ENCODE measurements around the gene C2orf72. TPM values are rescaled to one million over a fixed set of nuclear protein-coding genes. Genes with fewer than 3 reads are reported as not detected.

The C2orf72 gene
- total and polyA plus RNA-seq, 10 of the 15 experiments (the other 5 are each of a cell fraction or from before 2014, with no cell fraction given) = under 0.01 to 0.29 (median 0.10) TPM; not detected in 6

GRCh38 chr2:231036578-231037106 lies 681 bp upstream of the C2orf72 start:
- Histone ChIP-seq H3K9ac (ENCODE audit: control insufficient read depth, insufficient read depth, low read length) (no peak overlapping the region), H2AFZ (ENCODE audit: control insufficient read depth, low read depth, low read length) (no peak overlapping the region), H3K4me1 (ENCODE audit: control insufficient read depth, insufficient read depth, low read length) (peaks cover 3% of the 10 kb centered on the region; the same call in 1 of the 2 replicates), H3K4me2 (ENCODE audit: control insufficient read depth, insufficient read depth) (no peak overlapping the region), H4K20me1 (ENCODE audit: control insufficient read depth, insufficient read depth) (no peaks in the 10 kb centered on the region), H3K9me3 (replicated peaks; ENCODE audit: control insufficient read depth, insufficient read depth, low read length) (no peaks in the 10 kb centered on the region), H3K4me3 (no peak overlapping the region), H3K27ac (ENCODE audit: control insufficient read depth, insufficient read depth) (no peak overlapping the region), H3K36me3 (ENCODE audit: control insufficient read depth in 2 of 2, insufficient read depth in 2 of 2, low read length in 1 of 2) (no peaks in the 10 kb centered on the region), H3K79me2 (ENCODE audit: control insufficient read depth, insufficient read depth, low read length) (no peaks in the 10 kb centered on the region), H3K27me3 (replicated peaks in 1 of 2; ENCODE audit: control insufficient read depth in 2 of 2, insufficient read depth in 2 of 2, low read length in 1 of 2) (peaks cover 12 to 14% of the 10 kb centered on the region in 2 experiments)
- DNase-seq (ENCODE audit: low read depth, low spot score) (no peak), ATAC-seq (no peak), FAIRE-seq (no peak)
- RAD21 ChIA-PET (ENCODE audit: unreplicated experiment) = no interaction called here
- TF ChIP-seq KAT2A (conservative IDR thresholded peaks at IDR 0.05; ENCODE audit: control insufficient read depth, low read depth, low read length) (no peak), POLR2A (IDR thresholded peaks at IDR 0.05; ENCODE audit: low read depth, low read length) (no peak), CEBPB (IDR thresholded peaks at IDR 0.05; ENCODE audit: borderline replicate concordance in 1 of 2, low read depth in 2 of 2, low read length in 2 of 2) (no peak), ZNF274 (IDR thresholded peaks at IDR 0.05; ENCODE audit: insufficient read depth, insufficient read length) (no peak), CREM (IDR thresholded peaks at IDR 0.05; ENCODE audit: low read depth) (no peak), POLR2AphosphoS5 (IDR thresholded peaks at IDR 0.05; ENCODE audit: low read length) (no peak), MYC (IDR thresholded peaks at IDR 0.05; ENCODE audit: insufficient read depth, insufficient read length, insufficient replicate concordance, low read length, severe bottlenecking) (no peak), TCF3 (IDR thresholded peaks at IDR 0.05; ENCODE audit: borderline replicate concordance, insufficient read depth, low read depth, low read length) (no peak), MXI1 (IDR thresholded peaks at IDR 0.05; ENCODE audit: low read depth, low read length) (no peak), CBFB (IDR thresholded peaks at IDR 0.05; ENCODE audit: low read depth) (no peak), BCL11A (IDR thresholded peaks at IDR 0.05; ENCODE audit: low read depth, low read length) (no peak), NFYB (IDR thresholded peaks at IDR 0.05; ENCODE audit: insufficient read depth, low read depth, low read length) (no peak), MAX (IDR thresholded peaks at IDR 0.05; ENCODE audit: low read depth, low read length) (no peak), NRF1 (conservative IDR thresholded peaks at IDR 0.05; ENCODE audit: low read depth, low read length) (no peak), STAT1 (conservative IDR thresholded peaks at IDR 0.05) (no peak), KLF5 (IDR thresholded peaks at IDR 0.05; ENCODE audit: partially characterized antibody) (no peak)
- TF ChIP-seq, protein P1, sequence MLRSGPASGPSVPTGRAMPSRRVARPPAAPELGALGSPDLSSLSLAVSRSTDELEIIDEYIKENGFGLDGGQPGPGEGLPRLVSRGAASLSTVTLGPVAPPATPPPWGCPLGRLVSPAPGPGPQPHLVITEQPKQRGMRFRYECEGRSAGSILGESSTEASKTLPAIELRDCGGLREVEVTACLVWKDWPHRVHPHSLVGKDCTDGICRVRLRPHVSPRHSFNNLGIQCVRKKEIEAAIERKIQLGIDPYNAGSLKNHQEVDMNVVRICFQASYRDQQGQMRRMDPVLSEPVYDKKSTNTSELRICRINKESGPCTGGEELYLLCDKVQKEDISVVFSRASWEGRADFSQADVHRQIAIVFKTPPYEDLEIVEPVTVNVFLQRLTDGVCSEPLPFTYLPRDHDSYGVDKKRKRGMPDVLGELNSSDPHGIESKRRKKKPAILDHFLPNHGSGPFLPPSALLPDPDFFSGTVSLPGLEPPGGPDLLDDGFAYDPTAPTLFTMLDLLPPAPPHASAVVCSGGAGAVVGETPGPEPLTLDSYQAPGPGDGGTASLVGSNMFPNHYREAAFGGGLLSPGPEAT (IDR thresholded peaks at IDR 0.05; ENCODE audit: low read depth) = no peak
- TF ChIP-seq, protein P2, sequence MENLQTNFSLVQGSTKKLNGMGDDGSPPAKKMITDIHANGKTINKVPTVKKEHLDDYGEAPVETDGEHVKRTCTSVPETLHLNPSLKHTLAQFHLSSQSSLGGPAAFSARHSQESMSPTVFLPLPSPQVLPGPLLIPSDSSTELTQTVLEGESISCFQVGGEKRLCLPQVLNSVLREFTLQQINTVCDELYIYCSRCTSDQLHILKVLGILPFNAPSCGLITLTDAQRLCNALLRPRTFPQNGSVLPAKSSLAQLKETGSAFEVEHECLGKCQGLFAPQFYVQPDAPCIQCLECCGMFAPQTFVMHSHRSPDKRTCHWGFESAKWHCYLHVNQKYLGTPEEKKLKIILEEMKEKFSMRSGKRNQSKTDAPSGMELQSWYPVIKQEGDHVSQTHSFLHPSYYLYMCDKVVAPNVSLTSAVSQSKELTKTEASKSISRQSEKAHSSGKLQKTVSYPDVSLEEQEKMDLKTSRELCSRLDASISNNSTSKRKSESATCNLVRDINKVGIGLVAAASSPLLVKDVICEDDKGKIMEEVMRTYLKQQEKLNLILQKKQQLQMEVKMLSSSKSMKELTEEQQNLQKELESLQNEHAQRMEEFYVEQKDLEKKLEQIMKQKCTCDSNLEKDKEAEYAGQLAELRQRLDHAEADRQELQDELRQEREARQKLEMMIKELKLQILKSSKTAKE (IDR thresholded peaks at IDR 0.05; ENCODE audit: low read depth, poor library complexity, severe bottlenecking) = no peak
- WGBS (ENCODE audit: insufficient coverage, insufficient replicate concordance, low lambda C conversion rate, missing lambda C conversion rate) = 75% methylated on average over 11 of the region's 12 CpGs
- CTCF ChIA-PET = no interaction called here
- in situ Hi-C loops (cut with MboI) = no loop called here
- SMC1A ChIA-PET (ENCODE audit: uncharacterized antibody, unreplicated experiment) = no interaction called here
- intact Hi-C loops (cut with micrococcal nuclease; ENCODE audit: unreplicated experiment) = no loop called here
- no TSS peak for BruUV-seq (replicated peaks)
- POLR2A ChIA-PET = no interaction called here

Measured in GM12878 (cell line).